Muscle of back (tissue), 13 donors: ENCODE measurements around the gene GPRC5B. TPM values are rescaled to one million over a fixed set of nuclear protein-coding genes. Genes with fewer than 3 reads are reported as not detected.

Experiments
- DNase-seq, 3 donors: peaks; one replicate each; pipeline versions ENCODE4 v3.0.0 to v3.0.0-alpha.2; 2013
- long read RNA-seq, 9 donors: transcript quantifications; one replicate each; lab custom pipeline, GENCODE V29; 2026
- polyA plus RNA-seq, 10 donors: library from polyadenylated mRNA; unstranded; fragments of 120-200 nt; gene quantifications; one replicate each; pipeline ENCODE4 v1.2.1, GENCODE V29; 2013; ENCODE audit not compliant: insufficient read length in 10 of 10

Gene GPRC5B, protein sequence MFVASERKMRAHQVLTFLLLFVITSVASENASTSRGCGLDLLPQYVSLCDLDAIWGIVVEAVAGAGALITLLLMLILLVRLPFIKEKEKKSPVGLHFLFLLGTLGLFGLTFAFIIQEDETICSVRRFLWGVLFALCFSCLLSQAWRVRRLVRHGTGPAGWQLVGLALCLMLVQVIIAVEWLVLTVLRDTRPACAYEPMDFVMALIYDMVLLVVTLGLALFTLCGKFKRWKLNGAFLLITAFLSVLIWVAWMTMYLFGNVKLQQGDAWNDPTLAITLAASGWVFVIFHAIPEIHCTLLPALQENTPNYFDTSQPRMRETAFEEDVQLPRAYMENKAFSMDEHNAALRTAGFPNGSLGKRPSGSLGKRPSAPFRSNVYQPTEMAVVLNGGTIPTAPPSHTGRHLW
- 10 to 100 TPM; 67.4 to 96.0 (median 82.1) TPM for polyA plus RNA-seq
- long read RNA-seq, donor 1, full-length matches to known transcripts: 27 of 43 reads
- long read RNA-seq, donor 1, partial matches to known transcripts: 16 of 43 reads
- long read RNA-seq, donor 1, other reads (novel, unspliced or antisense): 0 of 43 reads
- long read RNA-seq, donor 2, full-length matches to known transcripts: 25 of 32 reads
- long read RNA-seq, donor 2, partial matches to known transcripts: 7 of 32 reads
- long read RNA-seq, donor 2, other reads (novel, unspliced or antisense): 0 of 32 reads
- long read RNA-seq, donor 3: 0 reads
- long read RNA-seq, donor 4, full-length matches to known transcripts: 25 of 38 reads
- long read RNA-seq, donor 4, partial matches to known transcripts: 13 of 38 reads
- long read RNA-seq, donor 4, other reads (novel, unspliced or antisense): 0 of 38 reads
- long read RNA-seq, donor 5, full-length matches to known transcripts: 23 of 52 reads
- long read RNA-seq, donor 5, partial matches to known transcripts: 29 of 52 reads
- long read RNA-seq, donor 5, other reads (novel, unspliced or antisense): 0 of 52 reads
- long read RNA-seq, donor 6, full-length matches to known transcripts: 45 of 61 reads
- long read RNA-seq, donor 6, partial matches to known transcripts: 16 of 61 reads
- long read RNA-seq, donor 6, other reads (novel, unspliced or antisense): 0 of 61 reads
- long read RNA-seq, donor 7, full-length matches to known transcripts: 24 of 37 reads
- long read RNA-seq, donor 7, partial matches to known transcripts: 13 of 37 reads
- long read RNA-seq, donor 7, other reads (novel, unspliced or antisense): 0 of 37 reads
- long read RNA-seq, donor 8, full-length matches to known transcripts: 16 of 34 reads
- long read RNA-seq, donor 8, partial matches to known transcripts: 18 of 34 reads
- long read RNA-seq, donor 8, other reads (novel, unspliced or antisense): 0 of 34 reads
- long read RNA-seq, donor 9, full-length matches to known transcripts: 5 of 5 reads
- long read RNA-seq, donor 9, partial matches to known transcripts: 0 of 5 reads
- long read RNA-seq, donor 9, other reads (novel, unspliced or antisense): 0 of 5 reads

GRCh38 chr16:19884611-19885450 is at the start of gene GPRC5B:
Gene GPRC5B, minus strand, starts transcription at chr16:19884848. Its CDS starts 12,003 bp downstream, at chr16:19872845.
- DNase-seq: peak; percentile 43 to 84 (median 74)

GRCh38 chr16:19933740-19934139 is 49.1 kb upstream of the GPRC5B start:
- no peak for DNase-seq

DNA sequence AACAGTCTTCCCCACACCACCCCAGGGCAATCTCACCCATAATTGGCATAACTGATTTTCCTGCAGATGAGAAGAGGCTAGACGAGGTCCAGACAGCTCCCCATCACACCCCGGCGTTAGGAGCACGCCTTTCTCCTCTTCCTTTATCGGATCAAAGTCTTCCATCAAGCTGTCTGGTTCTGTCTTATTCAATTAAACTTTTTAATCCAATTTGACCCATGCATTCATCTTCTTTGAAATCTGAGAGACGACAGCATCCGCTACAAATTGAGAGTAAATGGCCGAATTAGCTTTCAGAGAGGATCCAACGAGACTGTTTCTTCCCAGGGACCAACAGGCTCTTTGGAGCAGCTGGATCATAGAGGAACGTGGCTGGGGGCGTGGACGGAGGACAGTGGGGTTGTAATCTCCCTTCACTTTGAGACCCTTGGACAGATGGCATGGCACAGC is 44.4 kb upstream of the GPRC5B start:
- no peak for DNase-seq

DNA sequence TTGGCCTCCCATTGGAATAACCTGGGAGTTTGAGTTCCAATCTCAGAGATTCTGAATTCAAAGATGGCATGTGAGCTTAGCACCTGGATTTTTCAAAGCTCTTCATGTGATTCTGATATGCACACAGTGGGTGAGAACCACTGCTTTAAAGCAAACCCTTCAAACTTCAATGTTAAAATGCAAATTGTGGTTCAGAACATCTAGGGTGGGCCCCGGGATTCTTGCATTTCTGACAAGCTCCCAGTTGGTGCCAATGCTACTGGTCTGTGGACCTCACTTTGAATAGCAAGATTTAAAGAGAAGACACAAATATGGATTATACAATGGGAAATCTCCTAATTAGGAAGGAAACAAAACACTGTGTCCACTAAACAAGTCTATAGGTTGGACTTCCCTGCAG is 43.8 kb upstream of the GPRC5B start:
- no peak for DNase-seq

- DNase-seq: peak in 1 of 3 donors; percentile 55
Measured at GRCh38 chr16:19926449-19927390, 42.1 kb upstream of the GPRC5B start.

DNA sequence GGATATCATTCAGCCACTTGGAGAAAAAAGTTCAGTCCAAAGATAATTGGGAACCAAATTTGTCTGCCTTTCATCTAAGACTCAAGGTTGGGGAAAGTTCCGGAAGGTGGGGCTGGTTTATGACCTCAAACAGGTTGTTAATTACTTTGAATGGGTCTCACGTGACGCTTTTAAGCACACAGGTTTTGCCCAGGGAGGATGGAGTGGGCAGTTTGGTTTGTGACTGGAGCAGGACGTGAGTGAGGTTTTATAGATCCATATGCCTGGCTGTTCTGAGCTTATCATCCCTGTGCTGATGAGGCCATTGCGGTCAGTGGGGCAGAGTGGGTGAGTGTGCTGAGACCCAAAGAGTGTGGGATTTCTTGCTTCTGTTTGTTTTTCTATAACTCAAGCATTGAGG is 38.7 kb upstream of the GPRC5B start:
- DNase-seq: no peak

- no peak for DNase-seq
Measured at GRCh38 chr16:19919142-19919541, 34.5 kb upstream of the GPRC5B start.

DNA sequence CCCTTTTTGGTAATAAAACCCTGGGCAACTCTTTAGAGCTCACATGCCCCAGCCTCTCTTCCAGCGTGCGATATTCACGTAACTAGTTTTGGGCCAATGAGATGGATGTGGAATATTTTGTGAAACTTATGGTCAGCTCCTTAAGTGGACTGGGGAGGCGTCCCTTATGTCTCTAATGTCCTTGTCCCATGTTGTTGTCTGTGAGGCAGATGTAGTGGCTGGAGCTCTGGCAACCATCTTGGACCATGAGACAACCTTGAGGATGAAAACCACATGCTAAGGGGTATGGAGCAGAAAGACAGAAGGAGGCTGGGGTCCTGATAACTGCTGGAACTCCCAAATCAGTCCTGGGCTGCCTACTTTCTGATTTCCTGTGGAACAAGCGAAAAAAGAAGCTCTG is 31.4 kb upstream of the GPRC5B start:
- no peak for DNase-seq

- DNase-seq: no peak
Measured at GRCh38 chr16:19914877-19915276, 30.2 kb upstream of the GPRC5B start.

GRCh38 chr16:19913340-19913645 is 28.6 kb upstream of the GPRC5B start:
- DNase-seq: no peak

GRCh38 chr16:19912455-19913339 is 28.0 kb upstream of the GPRC5B start:
- peak in 1 of 3 donors; percentile 32 for DNase-seq

DNA sequence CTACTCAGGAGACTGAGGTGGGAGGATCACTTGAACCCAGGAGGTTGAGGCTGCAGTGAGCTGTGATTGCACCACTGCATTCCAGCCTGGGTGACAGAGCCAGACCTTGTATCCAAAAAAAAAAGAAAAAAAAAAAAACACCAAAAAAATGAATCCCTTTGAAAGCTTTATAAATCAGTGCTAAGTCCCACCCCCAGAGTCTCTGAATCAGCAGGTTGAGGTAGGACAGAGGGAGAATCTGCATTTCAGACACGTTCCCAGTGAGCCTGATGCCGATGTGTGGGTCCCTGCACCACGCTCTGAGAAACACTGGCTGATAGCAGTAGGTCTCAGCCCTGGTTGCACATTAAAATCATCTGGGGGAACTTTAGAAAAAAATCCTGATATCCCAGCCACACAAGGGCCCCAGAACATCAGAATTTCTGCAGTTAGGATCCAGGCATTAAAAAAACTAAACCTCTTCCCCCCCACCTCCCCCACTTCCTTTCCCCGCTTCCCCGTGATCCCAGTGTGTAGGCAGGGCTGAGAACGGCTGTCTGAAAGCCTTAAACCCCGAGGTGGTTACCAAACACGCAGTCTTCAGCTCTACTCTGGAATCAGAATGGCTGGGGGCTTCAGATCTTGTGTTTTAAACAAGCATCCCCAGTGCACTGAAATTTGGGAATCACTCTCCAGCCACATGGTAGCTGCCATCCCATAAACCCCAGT is 27.3 kb upstream of the GPRC5B start:
- no peak for DNase-seq

GRCh38 chr16:19911204-19911603 is 26.6 kb upstream of the GPRC5B start:
- DNase-seq: no peak

- no peak for DNase-seq
Measured at GRCh38 chr16:19909750-19910322, 25.2 kb upstream of the GPRC5B start.

DNA sequence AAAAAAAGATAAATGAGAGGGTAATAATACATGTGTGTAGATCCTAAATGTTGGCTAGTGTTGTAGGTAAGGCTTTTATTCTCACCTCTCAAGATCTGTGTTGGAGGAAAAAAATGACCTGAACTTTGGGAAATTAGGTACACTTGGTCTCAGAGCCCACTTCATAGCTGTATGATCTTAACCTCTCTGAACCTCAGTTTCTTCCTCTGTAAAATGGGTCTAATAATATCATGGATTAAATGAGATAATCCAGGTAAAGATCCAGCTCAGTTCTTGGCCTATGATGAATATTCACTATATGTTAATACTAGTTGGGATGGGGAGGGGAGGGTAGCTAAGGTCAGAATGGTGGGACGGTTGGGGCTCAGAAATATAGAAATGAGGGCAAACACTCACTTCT is 24.3 kb upstream of the GPRC5B start:
- DNase-seq: no peak

DNA sequence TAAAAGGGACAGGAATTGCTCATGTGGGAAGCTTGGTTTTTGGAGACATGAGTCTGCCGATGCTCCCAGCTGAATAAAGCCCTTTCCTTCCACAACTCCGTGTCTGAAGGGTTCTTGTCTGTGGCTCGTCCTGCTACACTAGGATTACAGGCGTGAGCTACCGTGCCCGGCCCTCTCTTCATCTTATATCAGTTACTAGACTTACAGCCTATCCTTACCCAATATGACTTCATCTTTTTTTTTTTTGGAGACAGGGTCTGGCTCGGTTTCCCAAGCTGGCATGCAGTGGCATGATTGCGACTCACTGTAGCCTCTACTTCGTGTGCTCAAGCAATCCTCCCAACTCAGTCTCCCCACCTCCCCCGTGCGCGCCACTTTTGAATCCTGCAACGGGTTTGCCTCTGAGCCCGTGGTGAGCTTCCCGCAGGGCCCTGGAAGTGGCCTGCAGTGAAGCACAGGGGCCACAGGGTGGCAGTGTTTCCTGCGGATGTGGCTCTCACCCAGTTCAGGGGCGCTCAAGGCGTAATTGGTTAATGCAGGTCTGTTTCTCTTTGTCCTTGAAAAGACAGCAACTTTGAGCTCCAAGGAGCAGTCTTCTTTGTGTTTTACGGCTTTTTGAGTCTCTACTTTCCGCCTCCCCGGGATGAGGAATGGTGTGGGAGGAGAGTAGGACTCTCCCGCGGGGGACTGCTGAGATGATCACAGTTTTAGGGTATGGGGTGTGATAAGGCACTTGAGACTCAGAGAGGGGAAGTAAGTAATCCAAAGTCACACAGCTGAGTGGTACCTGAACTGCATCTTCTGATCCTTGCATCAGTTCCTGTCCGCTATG is 22.7 kb upstream of the GPRC5B start:
- peak; percentile 43 to 76 (median 75) for DNase-seq
